ENCODE data around the gene MAMLD1. TPM values are rescaled to one million over a fixed set of nuclear protein-coding genes. Genes with fewer than 3 reads are reported as not detected.
"Not testable (repeated sequence)": the region's sequence is repeated elsewhere in the genome, so short reads cannot be mapped to it uniquely, and the experiment has no call there.

Gene MAMLD1
- total RNA-seq, 1 experiment from 2014 or later, result 3.2 TPM

DNA sequence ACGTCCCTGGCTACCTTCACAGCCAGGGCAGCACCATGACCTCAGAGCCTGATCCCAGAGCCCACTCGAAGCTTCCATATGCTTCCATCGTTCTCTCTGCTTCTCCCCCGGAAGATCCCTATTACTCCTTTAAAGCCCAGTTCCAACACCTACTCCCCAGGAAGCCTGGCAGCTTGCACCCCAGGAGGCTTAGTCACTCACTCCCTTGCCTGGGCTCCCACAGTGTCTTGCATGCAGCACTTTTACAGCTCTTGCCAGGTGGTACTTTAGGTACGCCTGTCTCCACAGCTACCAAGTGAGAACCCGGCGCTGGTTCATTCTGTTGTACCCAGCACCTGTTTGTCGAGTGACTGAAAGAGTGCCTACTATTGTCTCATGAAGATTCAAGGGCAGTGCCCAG, 24.5 kb upstream of the MAMLD1 start:
- H3K27me3 ChIP-seq (replicated peaks; ENCODE audit: insufficient read depth, low read depth, low read length, poor library complexity), result no peaks in the 10 kb centered on the region
- CTCF ChIA-PET, result no interaction called here
- H3K36me3 ChIP-seq (ENCODE audit: insufficient read depth, low read length, poor library complexity, severe bottlenecking), result no peaks in the 10 kb centered on the region
- DNase-seq (ENCODE audit: low spot score), result no peak
- no peak overlapping the region for H3K27ac ChIP-seq (ENCODE audit: low read depth, low read length, poor library complexity, severe bottlenecking)
- intact Hi-C loops (cut with micrococcal nuclease; ENCODE audit: unreplicated experiment), result no loop called here
- no TSS peak for BruUV-seq (replicated peaks)
- POLR2A ChIA-PET (ENCODE audit: low non-redundant PET), result no interaction called here
- no peaks in the 10 kb centered on the region for H3K4me1 ChIP-seq (ENCODE audit: insufficient read depth, low read length, poor library complexity, severe bottlenecking)
- no peak overlapping the region for H3K4me3 ChIP-seq (ENCODE audit: low read depth, low read length, poor library complexity, severe bottlenecking)
- TF ChIP-seq, protein P1, sequence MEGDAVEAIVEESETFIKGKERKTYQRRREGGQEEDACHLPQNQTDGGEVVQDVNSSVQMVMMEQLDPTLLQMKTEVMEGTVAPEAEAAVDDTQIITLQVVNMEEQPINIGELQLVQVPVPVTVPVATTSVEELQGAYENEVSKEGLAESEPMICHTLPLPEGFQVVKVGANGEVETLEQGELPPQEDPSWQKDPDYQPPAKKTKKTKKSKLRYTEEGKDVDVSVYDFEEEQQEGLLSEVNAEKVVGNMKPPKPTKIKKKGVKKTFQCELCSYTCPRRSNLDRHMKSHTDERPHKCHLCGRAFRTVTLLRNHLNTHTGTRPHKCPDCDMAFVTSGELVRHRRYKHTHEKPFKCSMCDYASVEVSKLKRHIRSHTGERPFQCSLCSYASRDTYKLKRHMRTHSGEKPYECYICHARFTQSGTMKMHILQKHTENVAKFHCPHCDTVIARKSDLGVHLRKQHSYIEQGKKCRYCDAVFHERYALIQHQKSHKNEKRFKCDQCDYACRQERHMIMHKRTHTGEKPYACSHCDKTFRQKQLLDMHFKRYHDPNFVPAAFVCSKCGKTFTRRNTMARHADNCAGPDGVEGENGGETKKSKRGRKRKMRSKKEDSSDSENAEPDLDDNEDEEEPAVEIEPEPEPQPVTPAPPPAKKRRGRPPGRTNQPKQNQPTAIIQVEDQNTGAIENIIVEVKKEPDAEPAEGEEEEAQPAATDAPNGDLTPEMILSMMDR (conservative IDR thresholded peaks at IDR 0.05; ENCODE audit: low read depth, low read length), result no peak
- no peak for TF ChIP-seq EZH2 (IDR thresholded peaks at IDR 0.05; ENCODE audit: borderline replicate concordance, low read depth, low read length, poor library complexity, severe bottlenecking)
- no peaks in the 10 kb centered on the region for H3K9me3 ChIP-seq (ENCODE audit: low read depth, low read length, poor library complexity, severe bottlenecking)

GRCh38 chrX:150339736-150340135, 23.4 kb upstream of the MAMLD1 start:
- Histone ChIP-seq H3K4me3 (ENCODE audit: low read depth, low read length, poor library complexity, severe bottlenecking) (no peak overlapping the region), H3K36me3 (ENCODE audit: insufficient read depth, low read length, poor library complexity, severe bottlenecking) (no peaks in the 10 kb centered on the region), H3K27me3 (replicated peaks; ENCODE audit: insufficient read depth, low read depth, low read length, poor library complexity) (no peaks in the 10 kb centered on the region), H3K9me3 (ENCODE audit: low read depth, low read length, poor library complexity, severe bottlenecking) (no peaks in the 10 kb centered on the region), H3K27ac (ENCODE audit: low read depth, low read length, poor library complexity, severe bottlenecking) (no peak overlapping the region), H3K4me1 (ENCODE audit: insufficient read depth, low read length, poor library complexity, severe bottlenecking) (no peaks in the 10 kb centered on the region)
- POLR2A ChIA-PET (ENCODE audit: low non-redundant PET), result no interaction called here
- CTCF ChIA-PET, result no interaction called here
- no TSS peak for BruUV-seq (replicated peaks)
- no peak for TF ChIP-seq EZH2 (IDR thresholded peaks at IDR 0.05; ENCODE audit: borderline replicate concordance, low read depth, low read length, poor library complexity, severe bottlenecking)
- TF ChIP-seq, protein P1 (conservative IDR thresholded peaks at IDR 0.05; ENCODE audit: low read depth, low read length), result no peak
- intact Hi-C loops (cut with micrococcal nuclease; ENCODE audit: unreplicated experiment), result no loop called here
- DNase-seq (ENCODE audit: low spot score), result no peak

DNA sequence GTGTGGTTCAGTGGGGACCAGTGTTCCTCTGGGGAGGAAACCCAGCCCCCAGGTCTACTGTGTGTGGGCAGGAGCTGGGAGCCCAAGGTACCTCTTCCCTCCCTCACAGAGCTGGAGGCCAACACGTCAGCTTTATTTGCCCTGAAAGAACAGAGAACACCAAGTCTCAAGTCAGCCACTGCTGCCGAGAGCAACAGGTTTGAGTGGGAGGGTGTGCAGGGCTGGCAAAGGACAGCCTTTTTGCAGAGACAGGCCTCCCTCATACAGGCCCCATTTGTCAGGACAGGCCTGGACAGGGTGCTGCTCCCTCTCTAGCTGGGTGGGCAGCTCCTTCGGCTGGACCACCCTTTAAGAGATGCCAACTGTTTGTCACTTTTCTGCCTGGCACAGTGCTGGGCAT, 22.8 kb upstream of the MAMLD1 start:
- BruUV-seq (replicated peaks); H3K9me3 ChIP-seq (ENCODE audit: low read depth, low read length, poor library complexity, severe bottlenecking); H3K27me3 ChIP-seq (replicated peaks; ENCODE audit: insufficient read depth, low read depth, low read length, poor library complexity); POLR2A ChIA-PET (ENCODE audit: low non-redundant PET); H3K36me3 ChIP-seq (ENCODE audit: insufficient read depth, low read length, poor library complexity, severe bottlenecking); H3K27ac ChIP-seq (ENCODE audit: low read depth, low read length, poor library complexity, severe bottlenecking); intact Hi-C loops (cut with micrococcal nuclease; ENCODE audit: unreplicated experiment); DNase-seq (ENCODE audit: low spot score); H3K4me1 ChIP-seq (ENCODE audit: insufficient read depth, low read length, poor library complexity, severe bottlenecking); CTCF ChIA-PET; H3K4me3 ChIP-seq (ENCODE audit: low read depth, low read length, poor library complexity, severe bottlenecking): not testable (repeated sequence)

DNA sequence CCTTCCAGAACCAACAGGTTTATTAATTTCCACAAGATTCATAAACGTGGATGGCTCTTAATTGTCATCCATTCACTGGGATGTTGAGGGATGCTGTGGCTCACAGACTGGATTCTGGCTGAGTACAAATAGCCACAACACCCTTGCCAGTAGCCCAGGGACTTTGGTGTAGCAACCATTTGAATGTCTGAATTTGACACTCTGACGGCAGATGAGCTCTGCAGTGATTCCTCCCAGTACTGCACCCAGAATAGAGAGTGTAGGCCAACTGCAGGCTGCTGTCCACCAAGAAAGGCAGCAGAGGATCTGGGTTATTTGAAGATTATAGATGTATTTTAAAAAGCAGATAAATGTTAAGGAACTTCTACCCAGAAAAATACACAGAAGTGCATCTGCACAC, 15.6 kb upstream of the MAMLD1 start:
- TF ChIP-seq, protein P1 (conservative IDR thresholded peaks at IDR 0.05; ENCODE audit: low read depth, low read length), result no peak
- no peak for TF ChIP-seq EZH2 (IDR thresholded peaks at IDR 0.05; ENCODE audit: borderline replicate concordance, low read depth, low read length, poor library complexity, severe bottlenecking)
- ChIA-PET POLR2A (ENCODE audit: low non-redundant PET) (interaction anchor here (0.7 kb wide), 1 partner anchor 197 kb away, joined by 3 read pairs; no protein-coding TSS in a partner anchor), CTCF (no interaction called here)
- Histone ChIP-seq H3K36me3 (ENCODE audit: insufficient read depth, low read length, poor library complexity, severe bottlenecking) (no peaks in the 10 kb centered on the region), H3K9me3 (ENCODE audit: low read depth, low read length, poor library complexity, severe bottlenecking) (no peaks in the 10 kb centered on the region), H3K27ac (ENCODE audit: low read depth, low read length, poor library complexity, severe bottlenecking) (no peak overlapping the region), H3K27me3 (replicated peaks; ENCODE audit: insufficient read depth, low read depth, low read length, poor library complexity) (no peaks in the 10 kb centered on the region), H3K4me3 (ENCODE audit: low read depth, low read length, poor library complexity, severe bottlenecking) (no peak overlapping the region), H3K4me1 (ENCODE audit: insufficient read depth, low read length, poor library complexity, severe bottlenecking) (no peaks in the 10 kb centered on the region)
- intact Hi-C loops (cut with micrococcal nuclease; ENCODE audit: unreplicated experiment), result no loop called here
- BruUV-seq (replicated peaks), result no TSS peak
- no peak for DNase-seq (ENCODE audit: low spot score)
